GM03348 (cell line): Measurements from ENCODE around the gene HOXA2.
A peak's percentile ranks its signal among the peaks of the same experiment; 100 is the strongest.

Experiments
- DNase-seq: peaks from one replicate; pipeline ENCODE4 v3.0.0; 2012; ENCODE audit warnings: low spot score

The HOXA2 gene

DNA sequence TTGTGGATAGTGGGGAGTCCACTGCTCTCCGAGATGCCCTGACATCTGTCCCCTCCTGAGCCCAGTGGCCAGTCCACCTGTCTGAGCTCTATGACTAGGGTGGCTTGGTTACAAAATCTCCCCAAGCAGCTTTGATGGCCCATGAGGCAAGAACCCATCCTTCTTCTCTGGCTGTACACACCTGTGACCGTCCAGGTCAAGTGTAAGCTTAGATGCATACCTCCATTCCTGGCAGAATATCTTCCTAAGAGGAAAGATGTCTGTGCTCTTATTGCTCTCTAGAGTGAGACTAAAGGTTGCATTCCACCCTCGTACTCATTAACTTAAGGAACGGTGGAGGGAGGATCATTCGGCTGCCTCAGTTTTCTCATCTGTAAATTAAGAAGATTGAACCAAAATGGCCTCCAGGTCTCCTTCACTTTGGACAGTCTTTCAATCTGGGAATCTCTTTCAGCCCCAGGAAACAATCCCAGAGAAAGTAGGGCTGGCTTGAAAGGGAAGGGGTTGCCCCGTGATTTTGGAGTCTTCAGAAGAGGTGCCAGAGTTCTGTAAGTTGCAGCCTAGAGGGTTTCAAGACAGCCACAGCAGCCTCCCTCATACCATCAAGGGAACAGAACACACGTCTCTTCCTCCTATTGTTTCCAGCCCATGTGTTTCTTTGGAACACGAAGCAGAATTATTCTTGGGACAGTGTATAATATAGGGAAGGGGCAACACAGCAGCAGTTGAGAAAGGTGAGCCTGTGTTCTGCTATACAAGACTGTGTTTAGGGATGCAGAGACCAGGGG, 22.6 kb upstream of the HOXA2 start:
- DNase-seq: no peak

DNA sequence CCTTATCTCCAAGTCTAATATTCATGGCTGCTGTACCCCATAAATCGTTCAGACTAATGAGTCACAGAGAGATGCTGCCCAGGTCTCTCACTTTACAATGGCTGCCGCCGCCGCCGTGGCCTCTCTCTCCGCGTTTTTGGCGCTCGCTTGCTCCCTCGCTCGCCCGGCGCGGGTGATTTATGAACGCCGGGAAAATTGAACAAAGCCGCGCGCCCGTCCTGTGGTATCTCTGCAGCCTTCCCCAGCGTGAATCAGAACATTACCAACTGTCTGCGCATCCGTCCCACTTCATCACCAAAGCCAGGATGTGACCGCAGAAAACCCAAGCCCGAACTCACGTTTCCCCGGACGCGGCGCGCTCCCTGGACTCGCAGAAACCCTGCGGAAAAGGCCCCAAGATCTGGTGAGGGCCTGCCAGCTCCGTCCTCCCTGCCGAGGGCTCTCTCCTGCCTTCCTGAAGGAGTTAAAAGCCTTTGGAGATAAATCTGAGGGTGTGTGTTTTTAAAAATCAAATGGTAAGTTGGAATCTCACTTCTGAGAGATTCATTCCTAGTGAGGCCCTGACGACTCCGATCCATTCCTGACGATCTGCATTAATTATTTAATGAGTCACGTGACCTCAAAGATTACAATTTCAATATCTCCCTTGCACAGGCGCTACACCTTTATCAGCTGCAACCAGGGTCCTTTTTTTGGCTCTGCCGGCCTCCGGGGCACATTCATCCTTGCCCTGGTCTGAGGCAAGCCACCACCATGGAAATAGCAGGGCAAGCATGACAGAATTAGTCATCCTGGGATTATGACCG, 21.8 kb upstream of the HOXA2 start:
- DNase-seq: no peak

DNA sequence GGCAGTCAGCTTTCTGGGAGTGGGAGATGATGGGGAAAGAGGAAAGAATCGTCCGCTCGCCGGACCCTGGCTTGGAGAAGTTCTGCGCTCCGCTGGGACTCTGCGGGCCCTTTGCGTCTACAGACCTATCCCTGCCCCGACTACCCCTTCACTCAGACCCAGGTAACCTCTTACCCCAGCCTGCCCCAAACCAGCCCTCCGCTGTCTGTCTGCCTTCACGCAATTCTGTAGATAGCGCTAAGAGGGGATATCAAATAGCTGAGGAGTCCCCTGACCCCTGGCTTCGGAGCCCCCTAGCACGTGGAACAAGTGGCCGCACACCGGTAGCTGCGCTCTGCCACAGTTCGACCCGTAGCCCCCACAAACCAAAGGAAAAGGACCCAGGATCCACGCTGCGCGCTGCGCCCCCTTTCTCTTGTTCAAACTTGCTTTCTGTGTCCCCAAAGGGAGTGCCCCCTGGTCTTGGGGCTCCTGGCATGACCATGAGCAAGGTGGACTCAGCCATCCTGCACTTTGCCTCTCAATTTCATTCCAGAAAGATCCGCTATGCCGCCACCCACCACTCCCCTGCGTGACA, 21.1 kb upstream of the HOXA2 start:
- no peak for DNase-seq

DNA sequence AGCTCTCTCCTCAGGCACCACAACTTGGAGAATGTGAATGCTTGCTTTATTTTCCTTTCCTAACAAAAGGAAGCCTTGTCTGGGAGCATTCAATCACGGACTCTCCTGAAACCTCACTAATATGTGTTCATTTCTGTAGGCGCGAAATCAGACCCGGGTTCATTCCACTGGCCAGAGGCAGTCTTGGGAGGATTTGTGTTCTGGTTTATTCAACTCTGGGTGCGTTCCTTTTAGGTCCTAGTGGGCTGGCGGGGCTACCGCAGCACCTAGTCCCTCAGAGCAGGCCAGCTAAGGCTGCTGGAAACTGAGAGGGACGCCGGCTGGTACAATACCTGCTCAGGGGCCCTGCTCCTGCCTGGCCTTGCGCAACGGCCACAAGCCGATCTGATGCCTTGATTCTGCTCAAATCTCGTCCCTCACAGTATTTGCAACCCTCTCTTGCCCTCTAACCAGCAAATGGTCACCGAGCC, 20.6 kb upstream of the HOXA2 start:
- no peak for DNase-seq

DNA sequence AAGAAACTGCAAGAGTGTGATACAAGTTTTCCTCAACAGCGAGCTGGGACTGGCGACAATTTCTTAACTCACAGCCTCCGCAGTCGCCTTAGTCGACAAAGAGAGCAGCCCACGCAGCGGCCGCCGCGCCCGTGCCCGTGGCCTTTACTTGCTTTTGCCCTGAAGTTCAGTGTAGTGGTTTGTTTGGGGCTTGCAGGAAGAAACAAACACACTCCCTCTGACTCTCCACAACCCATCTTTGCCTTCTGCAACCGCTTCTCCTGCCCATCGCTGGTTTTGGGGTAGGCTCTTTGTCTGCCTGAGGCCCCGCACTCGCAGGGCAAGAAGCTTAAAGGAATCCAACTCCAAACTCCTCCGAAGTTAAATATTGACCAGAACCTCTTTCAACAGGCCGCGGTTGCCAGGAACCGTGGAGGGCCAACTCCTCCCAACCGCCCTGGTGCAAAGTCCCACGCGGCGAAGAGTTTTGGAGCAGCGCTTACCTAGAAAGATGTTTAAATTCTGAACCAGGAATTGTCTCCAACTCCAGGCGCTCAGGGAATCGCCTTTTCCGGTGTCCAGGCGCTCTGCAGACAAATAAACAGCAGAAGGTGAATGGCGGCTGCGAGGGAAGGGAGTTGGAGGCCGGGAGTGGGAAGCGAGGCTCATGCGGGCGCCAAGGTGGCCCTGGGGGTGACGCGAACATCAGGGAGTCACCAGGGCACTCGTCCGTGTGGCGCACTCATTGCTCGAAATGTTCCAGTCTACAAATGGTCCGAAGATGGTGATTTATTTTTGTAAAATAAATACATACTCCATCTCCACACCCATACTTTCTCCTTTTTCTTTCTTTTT, 19.8 kb upstream of the HOXA2 start:
- no peak for DNase-seq

DNA sequence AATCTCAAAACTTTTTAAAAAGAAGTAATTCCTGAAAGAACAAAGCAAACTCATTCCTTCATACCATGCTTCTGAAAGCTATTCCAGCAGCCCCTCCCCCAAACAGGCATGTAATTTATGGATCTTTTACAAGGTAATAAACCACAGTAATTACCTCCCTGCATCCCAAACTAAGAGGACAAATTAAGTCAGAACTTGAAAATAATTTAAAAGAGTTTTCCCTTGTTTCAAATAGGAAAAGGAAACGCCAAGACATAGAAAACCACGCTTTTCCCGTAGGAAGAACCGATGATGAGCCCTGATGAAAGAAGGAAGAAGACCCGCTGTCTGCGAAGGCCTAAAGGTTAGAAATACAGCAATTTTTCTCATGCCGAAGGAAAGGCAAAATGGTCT, 19.2 kb upstream of the HOXA2 start:
- no peak for DNase-seq

DNA sequence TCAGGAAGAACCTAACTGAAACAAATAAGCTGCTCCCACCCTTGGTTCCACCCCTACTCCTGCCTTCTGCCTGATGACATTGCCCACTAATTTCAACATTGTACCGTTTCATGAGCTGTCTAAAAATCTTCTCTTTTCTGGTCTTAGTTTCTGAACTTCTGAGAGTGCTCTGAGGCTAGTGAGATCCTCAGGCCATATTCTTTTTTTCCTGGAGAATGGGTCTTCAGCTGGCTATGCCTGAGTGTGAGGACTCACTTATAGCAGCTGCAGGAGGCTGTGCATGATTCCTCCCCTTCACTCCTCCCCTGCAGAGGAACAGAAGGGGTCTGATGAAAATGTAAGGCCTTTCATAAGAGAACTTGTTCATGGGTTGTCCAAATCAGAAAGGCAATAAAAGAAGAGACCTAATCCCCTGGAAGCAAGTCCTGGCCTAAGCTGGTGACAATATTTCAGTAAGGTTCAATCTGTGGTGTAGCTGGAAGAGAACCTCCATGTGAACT, 17.0 kb upstream of the HOXA2 start:
- no peak for DNase-seq

DNA sequence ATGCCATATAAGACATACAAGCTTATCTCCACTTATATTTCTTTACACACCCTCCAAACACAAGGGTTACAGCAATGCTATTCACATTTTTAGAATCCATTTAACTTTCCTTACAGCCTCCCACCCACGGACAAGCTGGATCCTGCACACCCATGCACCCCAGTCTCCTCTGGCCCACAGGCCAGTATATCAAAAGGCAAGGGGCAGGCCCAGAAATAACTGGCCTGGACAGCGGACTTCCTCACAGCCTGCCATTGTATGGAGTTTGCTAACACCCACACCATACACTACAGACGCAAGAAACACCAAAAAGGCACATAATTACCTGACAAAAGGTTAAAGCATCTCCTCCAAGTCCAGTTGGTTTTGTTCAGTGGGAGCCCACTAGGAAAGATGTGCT, 16.1 kb upstream of the HOXA2 start:
- DNase-seq: no peak

DNA sequence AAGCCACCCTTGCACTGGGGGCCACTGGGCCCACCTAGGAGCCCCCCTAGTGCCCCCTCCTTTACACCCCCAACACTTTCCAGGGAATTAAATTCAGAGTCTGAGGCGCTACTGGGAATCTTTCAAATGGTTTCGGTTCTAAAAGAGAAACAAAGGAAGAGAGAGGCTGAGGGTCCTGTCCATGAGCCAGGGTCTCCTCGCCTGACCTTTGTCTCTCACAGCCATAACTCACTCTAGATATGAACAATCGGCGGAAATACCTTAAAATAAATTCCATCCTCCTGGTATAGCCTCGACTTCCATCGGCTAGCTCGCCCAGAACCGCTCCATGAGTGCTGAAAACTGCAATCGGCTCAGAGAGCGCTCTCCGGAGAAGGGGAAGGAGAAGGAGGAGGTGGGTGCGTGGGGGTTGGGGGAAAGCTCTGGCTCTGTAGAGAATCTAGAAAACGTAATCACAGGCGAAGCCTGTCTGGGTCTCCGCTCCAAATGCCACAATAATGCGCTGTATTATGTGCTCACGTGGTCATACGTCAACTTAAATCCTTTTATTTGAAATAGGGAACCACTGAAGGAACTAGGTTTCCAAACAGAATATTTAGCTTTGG, 15.5 kb upstream of the HOXA2 start:
- DNase-seq: no peak

DNA sequence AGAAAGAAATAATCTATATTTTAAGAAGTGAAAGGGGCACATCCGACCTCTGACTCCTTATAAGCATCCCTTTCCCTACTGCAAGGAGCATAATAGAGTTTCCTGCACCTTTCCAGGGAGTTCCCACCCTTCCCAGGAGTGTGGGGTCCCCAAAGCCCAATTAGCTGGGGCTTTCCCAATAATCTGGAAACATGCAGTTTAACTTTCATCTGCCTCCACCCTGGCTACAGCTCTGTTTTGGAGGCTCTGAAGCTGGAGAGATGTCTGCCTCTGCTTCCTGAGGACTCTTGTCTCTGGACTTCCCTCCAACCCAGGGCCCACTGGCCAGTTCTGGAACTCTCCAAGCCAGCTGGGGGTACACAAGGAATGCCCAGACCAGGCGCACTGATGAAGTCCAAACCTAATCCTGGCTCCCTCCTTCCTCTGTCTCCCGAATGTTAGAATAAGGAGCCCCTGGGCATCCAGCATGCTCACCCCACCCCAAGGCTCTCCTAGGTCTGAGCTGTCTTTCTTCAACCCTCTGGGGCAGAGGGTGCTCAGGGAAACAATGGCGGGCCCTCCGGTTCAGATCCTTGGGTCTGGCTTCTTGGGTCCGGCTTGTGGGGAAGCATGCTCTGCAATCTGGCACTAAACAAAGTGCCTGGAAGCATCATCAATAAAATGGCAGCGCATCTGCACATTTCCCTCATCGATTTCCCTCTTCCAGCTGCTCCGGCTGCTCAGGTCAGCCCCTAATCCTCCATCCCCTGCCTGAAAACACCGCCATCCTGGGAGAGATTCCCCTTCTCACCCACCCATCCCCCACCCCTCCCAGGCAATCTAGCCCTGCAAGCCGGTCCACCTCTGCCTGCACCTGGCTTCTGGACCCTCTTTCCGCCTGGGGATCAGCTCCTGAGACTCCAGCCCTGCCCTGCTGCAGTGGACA, 14.7 kb upstream of the HOXA2 start:
- DNase-seq: no peak

DNA sequence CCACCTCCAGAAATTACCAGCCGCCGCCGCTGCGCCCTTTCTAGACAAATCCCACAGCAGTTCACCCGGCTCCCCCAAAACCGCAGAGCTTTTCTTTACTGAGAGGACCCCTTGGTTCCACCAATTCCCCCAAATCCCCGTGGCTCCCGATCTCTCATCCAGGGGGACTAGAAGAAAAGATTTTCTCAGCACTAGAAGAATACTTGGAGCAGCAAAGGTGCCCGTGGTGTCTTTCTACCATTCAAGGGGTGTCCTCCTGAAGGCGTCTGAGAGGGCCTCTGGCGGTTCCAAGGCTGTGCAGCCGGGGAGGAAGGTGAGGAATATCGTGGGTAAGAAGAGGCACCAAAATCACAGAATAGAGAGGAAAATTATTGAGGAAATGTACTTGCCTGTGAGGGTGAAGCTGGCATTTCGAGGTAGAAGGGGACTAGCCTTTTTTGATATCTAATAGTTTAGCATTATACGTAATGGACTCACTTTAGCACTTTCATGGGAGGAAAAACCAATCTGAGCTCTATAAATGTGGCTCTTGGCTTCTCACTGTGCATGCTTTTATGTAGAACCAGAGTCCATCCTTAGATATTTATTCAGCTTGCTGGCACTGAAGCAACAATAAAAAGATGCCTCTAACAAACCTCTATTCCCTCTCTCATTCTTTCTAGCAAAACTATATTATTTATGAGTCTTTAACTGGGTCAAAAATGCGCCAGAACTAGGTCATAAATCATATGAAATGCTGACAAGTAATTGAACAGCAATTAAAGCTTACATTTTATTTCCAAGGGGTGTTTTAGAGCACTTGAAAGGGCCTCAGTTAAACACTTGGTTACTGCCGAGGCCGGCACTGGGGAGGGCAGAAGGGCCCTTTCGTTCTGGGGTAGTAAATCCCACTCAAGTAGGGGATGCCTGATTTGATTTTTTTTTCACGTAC, 13.8 kb upstream of the HOXA2 start:
- no peak for DNase-seq

DNA sequence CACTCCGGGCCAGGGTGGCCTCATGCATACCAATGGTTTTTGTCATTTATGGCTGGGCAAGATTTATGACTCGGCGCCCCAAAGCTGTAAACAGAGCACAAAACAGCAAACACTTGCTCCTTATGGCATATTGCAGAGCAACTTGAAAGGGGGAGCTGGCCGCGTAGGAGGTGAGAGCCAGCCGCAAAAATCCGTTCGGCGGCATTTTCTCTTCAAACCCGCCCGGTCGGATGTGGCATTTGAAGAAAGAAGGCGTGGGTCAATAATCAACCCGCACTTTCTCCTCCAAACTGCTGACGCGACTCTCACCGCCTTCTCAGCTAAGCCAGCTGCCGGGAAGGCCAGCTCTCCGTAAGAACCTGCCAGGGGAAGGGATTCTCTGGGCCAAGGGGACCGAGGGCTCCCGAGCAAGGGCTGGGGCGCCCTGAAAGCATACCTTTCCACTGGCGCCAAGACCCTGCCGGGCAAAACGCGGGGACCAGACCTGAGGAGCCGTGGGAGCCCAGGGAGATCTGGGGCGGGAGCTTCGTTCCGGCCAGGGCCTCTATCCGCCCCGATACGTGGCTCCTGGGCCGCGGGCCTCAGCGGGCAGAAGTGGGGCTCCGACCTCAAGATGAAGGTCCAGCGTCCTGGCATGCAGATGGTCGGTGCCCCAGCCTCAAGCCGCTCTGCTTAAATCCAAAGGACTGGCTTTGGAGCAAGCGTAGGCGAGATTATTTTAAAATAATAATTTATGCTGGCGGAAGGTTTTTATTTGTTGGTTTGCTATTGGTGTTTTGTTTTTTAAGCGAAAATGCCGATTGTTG, 12.9 kb upstream of the HOXA2 start:
- DNase-seq: no peak

DNA sequence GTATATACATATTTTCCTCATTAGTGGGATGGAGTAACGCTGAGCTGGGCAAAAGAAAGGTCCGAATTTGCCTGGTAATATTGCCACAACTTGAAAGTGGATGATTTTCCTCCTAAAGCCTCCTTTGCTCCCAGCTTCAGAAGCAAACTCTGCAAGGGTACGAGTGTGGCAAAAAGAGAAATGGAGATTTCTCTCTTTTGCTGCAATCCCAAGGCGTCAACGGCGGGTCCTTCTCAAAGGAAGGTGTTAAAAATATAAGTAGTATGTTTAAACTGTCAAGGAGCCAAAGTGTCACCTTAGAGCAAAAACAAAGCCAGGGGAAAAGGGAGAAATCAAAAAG, 12.4 kb upstream of the HOXA2 start:
- no peak for DNase-seq

DNA sequence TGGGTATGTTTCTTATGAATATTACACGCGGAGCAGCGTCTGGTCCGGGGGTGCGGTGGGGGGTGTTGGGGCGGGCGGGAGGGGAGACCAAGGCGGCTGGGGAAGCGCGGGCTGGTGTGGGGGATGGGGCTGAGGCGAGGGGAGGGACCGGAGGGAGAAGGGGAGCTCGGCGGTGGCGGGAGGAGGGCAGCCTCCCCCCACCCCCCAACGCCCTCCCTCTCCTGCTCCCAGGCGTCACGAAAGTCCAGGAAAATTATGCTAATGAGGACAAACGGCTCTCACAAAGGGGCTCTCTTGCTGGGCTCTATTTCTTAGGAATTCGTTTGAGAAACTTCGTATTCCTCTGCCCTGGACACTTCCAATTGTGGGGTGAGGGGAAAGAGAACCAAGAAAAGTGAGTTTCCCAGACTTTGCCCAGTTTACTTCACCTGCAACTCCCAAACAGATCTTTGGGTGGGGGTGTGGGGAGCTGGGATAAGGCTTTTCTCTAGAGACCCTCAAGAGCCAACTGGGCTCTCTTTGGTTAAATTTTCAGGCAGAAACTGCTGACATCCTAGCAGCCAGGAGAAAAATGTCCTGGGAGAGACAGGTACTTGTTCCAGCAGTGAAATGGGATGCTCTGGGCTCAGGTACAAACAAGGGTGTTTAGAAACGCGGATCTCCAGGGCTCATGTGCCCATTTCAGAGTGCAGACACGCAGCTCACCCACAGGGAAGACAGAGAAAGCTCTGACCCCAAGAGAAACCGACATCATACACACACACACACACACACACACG, 11.7 kb upstream of the HOXA2 start:
- DNase-seq: peak; percentile 27

DNA sequence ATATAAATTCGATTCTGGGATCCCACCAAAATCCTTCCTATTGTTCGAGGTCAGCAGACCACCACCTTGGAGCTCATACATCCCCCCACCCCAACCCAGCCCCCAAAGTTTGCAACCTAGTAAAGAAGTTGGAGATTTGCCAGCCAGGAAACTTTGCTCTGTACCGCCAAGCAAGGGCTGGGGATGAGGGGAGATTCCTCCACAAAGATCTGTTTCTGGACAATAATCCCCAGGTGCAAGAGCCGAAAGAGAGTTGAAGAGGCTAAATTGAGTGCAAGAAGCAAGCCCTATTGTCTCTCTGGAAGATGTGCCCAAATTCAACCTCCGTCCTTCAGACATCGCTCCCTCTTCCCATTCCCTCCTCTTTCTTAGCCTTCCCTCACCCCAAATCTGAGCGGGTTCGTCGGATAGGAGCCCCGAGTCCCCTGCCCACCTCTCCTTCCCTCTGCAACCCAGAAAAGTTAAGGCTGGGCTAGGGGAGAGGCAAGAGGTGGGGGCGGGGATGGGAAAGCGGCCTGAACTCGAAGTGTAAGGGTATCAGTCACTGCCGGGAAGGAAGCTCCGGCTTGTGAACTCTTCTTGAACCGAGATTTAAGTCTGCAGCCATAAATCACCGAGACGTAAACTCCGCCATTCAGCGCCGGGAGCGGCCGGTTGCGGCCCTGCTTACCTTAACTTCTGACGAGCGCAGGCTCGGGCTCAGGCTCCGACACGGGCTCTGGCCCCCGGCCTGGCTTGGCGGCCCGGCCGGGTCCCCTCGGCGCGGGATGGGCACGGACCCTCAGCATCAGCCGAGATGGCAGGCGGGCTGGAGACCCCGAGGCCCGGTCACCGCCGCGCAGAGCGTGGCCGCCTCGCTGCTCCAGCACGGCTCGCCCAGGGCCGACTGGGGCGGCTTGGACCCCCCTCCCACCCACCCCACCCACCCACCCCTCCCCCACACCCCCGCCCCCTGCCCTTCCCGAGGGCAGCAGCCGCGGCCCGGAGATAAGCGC, 10.8 kb upstream of the HOXA2 start:
- no peak for DNase-seq

DNA sequence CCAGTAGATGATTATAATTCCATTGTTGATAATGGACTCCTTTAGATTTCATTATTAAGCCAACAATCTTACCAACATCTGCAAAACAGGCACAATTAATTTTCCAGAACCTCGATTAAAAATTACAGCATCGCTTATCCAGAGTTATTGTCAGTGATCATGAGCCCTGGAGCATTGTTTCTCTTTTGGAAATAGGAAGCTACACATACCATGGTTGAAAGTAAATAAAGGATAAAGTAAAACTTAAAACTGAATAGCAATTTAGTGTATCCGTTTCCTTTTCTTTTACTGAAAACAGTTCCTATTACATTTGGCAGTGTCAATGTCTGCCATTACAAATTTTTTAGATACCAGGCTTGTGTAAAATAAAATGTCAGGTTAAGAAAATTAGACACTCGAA, 9.9 kb upstream of the HOXA2 start:
- DNase-seq: no peak
